ENCODE measurements around the gene PDIK1L.
A peak's percentile ranks its signal among the peaks of the same experiment; 100 is the strongest.

The PDIK1L gene

DNA sequence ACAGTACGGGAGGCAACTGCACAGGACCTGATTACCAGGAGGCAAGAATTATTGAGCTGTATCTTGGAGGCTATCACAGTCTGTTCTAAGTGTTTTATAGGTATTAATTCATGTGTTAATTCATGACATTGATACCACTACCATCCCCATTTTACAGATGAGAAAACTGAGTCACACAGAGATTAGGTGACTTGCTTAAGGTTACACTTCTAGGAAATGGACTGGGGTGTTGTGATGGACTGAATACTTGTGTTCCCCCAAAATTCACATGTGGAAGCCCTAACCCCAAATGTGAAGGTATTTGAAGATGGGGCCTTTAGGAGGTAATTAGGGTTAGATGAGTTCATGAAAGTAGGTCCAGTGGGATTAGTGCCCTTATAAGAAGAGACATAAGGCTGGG is 34.1 kb upstream of the PDIK1L start:
- Histone ChIP-seq H3K4me1 (ENCODE audit: control insufficient read depth, low read depth, low read length) (peaks cover 5% of the 10 kb centered on the region), H2BK120ac (ENCODE audit: low read depth, low read length) (no peak overlapping the region), H3K56ac (ENCODE audit: low read length) (no peak overlapping the region), H3K18ac (ENCODE audit: low read length) (no peak overlapping the region), H3K79me1 (ENCODE audit: low read length) (no peaks in the 10 kb centered on the region), H3K4ac (ENCODE audit: low read depth, low read length) (no peak overlapping the region), H3K27ac (ENCODE audit: low read depth, low read length) (no peak overlapping the region), H3K27me3 (ENCODE audit: insufficient read depth, low read length, poor library complexity) (no peaks in the 10 kb centered on the region), H2BK15ac (replicated peaks; ENCODE audit: low read depth) (no peak overlapping the region), H4K5ac (ENCODE audit: low read length) (no peak overlapping the region), H3K23ac (ENCODE audit: low read length) (no peak overlapping the region), H2AK5ac (ENCODE audit: low read length) (no peak overlapping the region), H3K36me3 (ENCODE audit: control insufficient read depth, insufficient read depth, low read length) (no peaks in the 10 kb centered on the region), H4K8ac (ENCODE audit: low read depth, low read length) (no peak overlapping the region), H3K4me3 (ENCODE audit: low read length) (no peak overlapping the region), H3K79me2 (ENCODE audit: control insufficient read depth, insufficient read depth, low read length) (no peaks in the 10 kb centered on the region), H3K9ac (ENCODE audit: low read length) (no peak overlapping the region), H3K4me2 (ENCODE audit: low read length) (no peak overlapping the region), H2BK5ac (ENCODE audit: low read length) (no peak overlapping the region)
- no CpG with 5 or more reads among the region's 1 CpG for WGBS (ENCODE audit: extremely low coverage, insufficient coverage, low lambda C conversion rate)
- no peak for DNase-seq

DNA sequence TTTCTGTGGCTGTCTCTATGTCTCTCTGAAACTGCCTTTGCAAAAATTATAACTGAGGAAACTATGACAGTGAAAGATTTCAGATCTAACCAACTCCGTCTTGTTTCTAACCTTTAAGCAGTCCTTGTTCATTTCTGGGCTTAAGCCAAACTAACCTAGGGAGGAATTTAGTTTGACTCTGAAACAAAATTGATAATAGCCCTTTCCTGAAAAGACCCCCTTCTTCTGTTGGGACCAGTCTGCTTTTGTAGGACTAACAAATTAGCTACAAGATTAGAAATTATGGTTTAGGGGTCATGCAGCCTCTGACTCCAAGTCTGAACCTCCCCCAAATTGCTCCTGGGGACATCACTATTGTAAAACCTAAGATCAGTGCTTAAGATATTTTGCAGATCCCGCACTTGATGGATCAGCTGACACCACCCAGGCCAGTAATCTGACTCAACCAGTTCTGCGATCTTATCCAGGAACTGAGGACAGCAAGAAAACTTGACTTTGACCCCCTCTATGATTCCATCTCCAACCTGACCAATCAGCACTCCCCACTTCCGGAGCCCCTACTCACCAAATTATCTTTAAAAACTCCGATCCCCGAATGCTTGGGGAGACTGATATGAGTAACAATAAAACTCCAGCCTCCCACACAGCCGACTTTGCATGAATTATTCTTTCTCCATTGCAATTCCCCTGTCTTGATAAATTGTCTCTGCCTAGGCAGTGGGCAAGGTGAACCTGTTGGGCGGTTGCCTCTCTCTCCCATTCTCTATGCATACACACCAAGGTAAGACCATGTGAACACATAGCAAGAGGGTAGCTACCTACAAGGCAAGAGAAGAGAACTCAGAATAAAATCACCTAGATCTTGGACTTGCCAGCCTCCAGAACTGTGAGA is 33.1 kb upstream of the PDIK1L start:
- H3K79me2 ChIP-seq (ENCODE audit: control insufficient read depth, insufficient read depth, low read length), result no peaks in the 10 kb centered on the region
- DNase-seq, result no peak
- peak overlapping the region; percentile 98 for H3K4ac ChIP-seq (ENCODE audit: low read depth, low read length)
- no peak overlapping the region for H3K27ac ChIP-seq (ENCODE audit: low read depth, low read length)
- no peak overlapping the region for H3K4me3 ChIP-seq (ENCODE audit: low read length)
- no peaks in the 10 kb centered on the region for H3K79me1 ChIP-seq (ENCODE audit: low read length)
- H2BK15ac ChIP-seq (replicated peaks; ENCODE audit: low read depth), result no peak overlapping the region
- H3K27me3 ChIP-seq (ENCODE audit: insufficient read depth, low read length, poor library complexity), result no peaks in the 10 kb centered on the region
- no peak overlapping the region for H4K8ac ChIP-seq (ENCODE audit: low read depth, low read length)
- no peak overlapping the region for H3K9ac ChIP-seq (ENCODE audit: low read length)
- H2BK120ac ChIP-seq (ENCODE audit: low read depth, low read length), result peak overlapping the region; percentile 88
- no peaks in the 10 kb centered on the region for H3K36me3 ChIP-seq (ENCODE audit: control insufficient read depth, insufficient read depth, low read length)
- H3K18ac ChIP-seq (ENCODE audit: low read length), result peak overlapping the region; percentile 85
- no peak overlapping the region for H3K23ac ChIP-seq (ENCODE audit: low read length)
- H3K4me1 ChIP-seq (ENCODE audit: control insufficient read depth, low read depth, low read length), result peaks cover 5% of the 10 kb centered on the region
- peak overlapping the region; percentile 74 for H3K56ac ChIP-seq (ENCODE audit: low read length)
- no peak overlapping the region for H4K5ac ChIP-seq (ENCODE audit: low read length)
- no peak overlapping the region for H2AK5ac ChIP-seq (ENCODE audit: low read length)
- no peak overlapping the region for H3K4me2 ChIP-seq (ENCODE audit: low read length)
- no peak overlapping the region for H2BK5ac ChIP-seq (ENCODE audit: low read length)
- no CpG with 5 or more reads among the region's 8 CpGs for WGBS (ENCODE audit: extremely low coverage, insufficient coverage, low lambda C conversion rate)

DNA sequence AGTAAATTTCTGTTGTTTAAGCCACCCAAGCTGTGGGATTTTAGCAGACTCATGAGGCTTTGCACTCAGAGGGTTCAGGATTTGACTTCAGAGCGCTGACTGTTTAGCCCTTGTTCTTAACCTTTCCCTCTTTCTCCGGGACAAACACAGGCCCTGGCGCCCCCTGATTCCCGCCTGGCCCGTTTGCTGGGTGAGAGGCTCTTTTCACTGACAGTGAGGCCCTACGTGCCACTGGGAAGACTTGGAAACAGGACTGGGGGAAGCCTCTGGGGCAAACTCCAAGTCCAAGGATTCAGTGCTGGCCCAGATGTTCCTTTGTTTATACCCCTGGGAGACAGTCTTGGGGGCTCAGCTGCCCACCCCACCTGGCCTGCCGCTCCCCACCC is 32.5 kb upstream of the PDIK1L start:
- no peak for DNase-seq
- Histone ChIP-seq H4K8ac (ENCODE audit: low read depth, low read length) (peak overlapping the region; percentile 70), H4K5ac (ENCODE audit: low read length) (no peak overlapping the region), H2BK120ac (ENCODE audit: low read depth, low read length) (peak overlapping the region; percentile 88), H3K4me1 (ENCODE audit: control insufficient read depth, low read depth, low read length) (peaks cover 5% of the 10 kb centered on the region), H3K27me3 (ENCODE audit: insufficient read depth, low read length, poor library complexity) (no peaks in the 10 kb centered on the region), H3K56ac (ENCODE audit: low read length) (peak overlapping the region; percentile 74), H3K27ac (ENCODE audit: low read depth, low read length) (no peak overlapping the region), H3K36me3 (ENCODE audit: control insufficient read depth, insufficient read depth, low read length) (no peaks in the 10 kb centered on the region), H3K4ac (ENCODE audit: low read depth, low read length) (peak overlapping the region; percentile 98), H3K9ac (ENCODE audit: low read length) (no peak overlapping the region), H3K4me3 (ENCODE audit: low read length) (no peak overlapping the region), H3K79me2 (ENCODE audit: control insufficient read depth, insufficient read depth, low read length) (no peaks in the 10 kb centered on the region), H3K23ac (ENCODE audit: low read length) (no peak overlapping the region), H2BK5ac (ENCODE audit: low read length) (peak overlapping the region; percentile 57), H3K4me2 (ENCODE audit: low read length) (no peak overlapping the region), H2BK15ac (replicated peaks; ENCODE audit: low read depth) (peak overlapping the region; percentile 43), H3K79me1 (ENCODE audit: low read length) (no peaks in the 10 kb centered on the region), H2AK5ac (ENCODE audit: low read length) (no peak overlapping the region), H3K18ac (ENCODE audit: low read length) (peak overlapping the region; percentile 85)
- WGBS (ENCODE audit: extremely low coverage, insufficient coverage, low lambda C conversion rate), result no CpG with 5 or more reads among the region's 7 CpGs

DNA sequence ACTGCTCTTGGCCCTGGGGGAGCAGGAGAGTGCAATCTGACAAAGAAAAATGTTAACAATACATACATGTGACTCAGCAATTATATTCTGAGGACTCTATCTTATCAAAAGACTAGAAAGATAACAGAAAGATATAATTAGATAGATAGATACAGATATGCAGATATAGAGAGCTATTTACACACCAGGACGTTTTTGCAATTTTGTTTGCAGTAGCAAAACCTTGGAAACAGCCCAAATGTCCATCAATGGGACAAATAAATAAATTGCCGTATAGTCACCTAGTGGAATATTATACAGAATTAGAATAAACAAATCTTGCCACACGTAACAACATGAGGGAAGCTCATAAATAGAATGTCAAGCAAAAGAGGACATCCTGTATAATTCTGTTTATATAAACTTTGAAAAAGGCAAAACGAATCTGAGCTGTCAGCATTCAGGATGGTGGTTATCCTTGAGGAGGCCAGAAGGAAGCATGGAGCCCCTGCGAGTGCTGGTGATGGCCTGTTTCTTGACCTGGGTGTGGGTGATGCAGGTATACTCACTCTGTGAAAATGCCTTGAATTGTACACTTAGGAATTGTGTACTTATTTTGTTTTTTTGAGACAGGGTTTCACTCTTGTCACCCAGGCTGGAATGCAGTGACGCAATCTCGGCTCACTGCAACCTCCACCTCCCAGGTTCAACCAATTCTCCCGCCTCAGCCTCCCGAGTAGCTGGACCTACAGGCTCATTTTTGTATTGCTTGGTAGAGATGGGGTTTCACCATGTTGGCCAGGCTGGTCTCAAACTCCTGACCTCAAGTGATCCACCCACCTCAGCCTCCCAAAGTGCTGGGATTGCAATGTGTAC is 31.4 kb upstream of the PDIK1L start:
- Histone ChIP-seq H2BK5ac (ENCODE audit: low read length) (no peak overlapping the region), H4K8ac (ENCODE audit: low read depth, low read length) (no peak overlapping the region), H4K5ac (ENCODE audit: low read length) (no peak overlapping the region), H3K27ac (ENCODE audit: low read depth, low read length) (no peak overlapping the region), H3K4me1 (ENCODE audit: control insufficient read depth, low read depth, low read length) (peaks cover 5% of the 10 kb centered on the region), H2AK5ac (ENCODE audit: low read length) (no peak overlapping the region), H3K23ac (ENCODE audit: low read length) (no peak overlapping the region), H3K79me2 (ENCODE audit: control insufficient read depth, insufficient read depth, low read length) (no peaks in the 10 kb centered on the region), H3K56ac (ENCODE audit: low read length) (peak overlapping the region; percentile 11), H3K79me1 (ENCODE audit: low read length) (no peaks in the 10 kb centered on the region), H3K4ac (ENCODE audit: low read depth, low read length) (no peak overlapping the region), H3K18ac (ENCODE audit: low read length) (no peak overlapping the region), H3K27me3 (ENCODE audit: insufficient read depth, low read length, poor library complexity) (no peaks in the 10 kb centered on the region), H3K9ac (ENCODE audit: low read length) (no peak overlapping the region), H2BK15ac (replicated peaks; ENCODE audit: low read depth) (no peak overlapping the region), H3K36me3 (ENCODE audit: control insufficient read depth, insufficient read depth, low read length) (no peaks in the 10 kb centered on the region), H2BK120ac (ENCODE audit: low read depth, low read length) (no peak overlapping the region), H3K4me2 (ENCODE audit: low read length) (no peak overlapping the region), H3K4me3 (ENCODE audit: low read length) (no peak overlapping the region)
- no CpG with 5 or more reads among the region's 9 CpGs for WGBS (ENCODE audit: extremely low coverage, insufficient coverage, low lambda C conversion rate)
- no peak for DNase-seq

DNA sequence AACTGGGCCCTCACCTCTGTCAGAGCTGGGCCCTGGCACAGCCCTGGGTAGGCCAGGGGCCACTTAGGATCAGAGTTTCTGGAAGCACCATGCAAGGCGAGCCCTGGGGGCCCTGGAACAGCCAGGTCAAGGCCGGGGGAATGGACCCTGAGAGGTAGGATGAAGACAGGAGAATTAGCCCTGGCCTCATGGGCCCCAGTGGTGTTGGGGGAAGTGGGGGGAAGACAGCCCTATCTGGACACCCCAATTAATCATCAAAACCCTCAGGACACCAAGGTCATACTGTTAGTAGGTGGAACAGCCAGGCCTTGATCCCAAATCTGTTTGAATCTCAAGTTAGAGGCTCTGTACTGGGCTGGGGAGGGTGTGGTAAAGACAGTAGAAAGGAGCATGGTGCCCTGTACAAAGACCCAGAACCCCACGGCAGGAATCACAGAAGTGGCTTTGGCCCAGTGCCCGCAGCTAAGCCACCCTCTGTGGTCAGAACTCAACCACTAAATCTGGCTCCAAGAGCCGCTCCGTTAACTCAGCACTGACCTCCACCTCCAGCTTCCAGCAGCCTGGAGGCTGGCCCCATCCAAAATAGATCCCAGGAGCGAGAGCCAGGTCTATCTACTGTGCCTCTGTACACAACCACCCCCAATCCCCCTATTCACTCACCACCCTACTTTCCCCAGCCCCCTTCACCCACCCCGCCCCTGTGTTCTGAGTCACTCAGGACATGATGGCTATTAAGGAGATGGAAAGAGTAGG is 30.2 kb upstream of the PDIK1L start:
- WGBS (ENCODE audit: extremely low coverage, insufficient coverage, low lambda C conversion rate), result no CpG with 5 or more reads among the region's 8 CpGs
- no peak for DNase-seq

More for the DNA sequence above, 30.2 kb upstream of the PDIK1L start:
- H3K79me2 ChIP-seq (ENCODE audit: control insufficient read depth, insufficient read depth, low read length), result no peaks in the 10 kb centered on the region
- H3K36me3 ChIP-seq (ENCODE audit: control insufficient read depth, insufficient read depth, low read length), result no peaks in the 10 kb centered on the region
- no peak overlapping the region for H2AK5ac ChIP-seq (ENCODE audit: low read length)
- H3K4me2 ChIP-seq (ENCODE audit: low read length), result no peak overlapping the region
- no peak overlapping the region for H2BK15ac ChIP-seq (replicated peaks; ENCODE audit: low read depth)
- H4K5ac ChIP-seq (ENCODE audit: low read length), result no peak overlapping the region
- H3K18ac ChIP-seq (ENCODE audit: low read length), result peak overlapping the region; percentile 12
- H3K27ac ChIP-seq (ENCODE audit: low read depth, low read length), result no peak overlapping the region
- H3K4me1 ChIP-seq (ENCODE audit: control insufficient read depth, low read depth, low read length), result peaks cover 5% of the 10 kb centered on the region
- no peak overlapping the region for H2BK120ac ChIP-seq (ENCODE audit: low read depth, low read length)
- H3K23ac ChIP-seq (ENCODE audit: low read length), result no peak overlapping the region
- no peaks in the 10 kb centered on the region for H3K79me1 ChIP-seq (ENCODE audit: low read length)
- no peak overlapping the region for H3K4me3 ChIP-seq (ENCODE audit: low read length)
- no peak overlapping the region for H3K4ac ChIP-seq (ENCODE audit: low read depth, low read length)
- H3K56ac ChIP-seq (ENCODE audit: low read length), result peak overlapping the region; percentile 66
- no peak overlapping the region for H2BK5ac ChIP-seq (ENCODE audit: low read length)
- no peaks in the 10 kb centered on the region for H3K27me3 ChIP-seq (ENCODE audit: insufficient read depth, low read length, poor library complexity)
- H4K8ac ChIP-seq (ENCODE audit: low read depth, low read length), result no peak overlapping the region
- no peak overlapping the region for H3K9ac ChIP-seq (ENCODE audit: low read length)

Data from mesendoderm (in vitro differentiated cells).